HEK293 (cell line): ENCODE measurements around the gene HIKESHI.

Source experiments
- SP2 ChIP-seq: fragments of 450-650 bp; formaldehyde crosslinking; IDR thresholded peaks from 2 replicates; pipeline ENCODE4 v1.5.1; 2016; ENCODE audit warnings: missing biosample characterization, missing genetic modification characterization
- ZNF707 ChIP-seq: fragments of 450-650 bp; formaldehyde crosslinking; IDR thresholded peaks from 2 replicates; pipeline ENCODE4 v1.5.1; 2016; ENCODE audit warnings: missing biosample characterization, missing genetic modification characterization
- TF ChIP-seq, protein P1 (sequence below): fragments of 450-650 bp; formaldehyde crosslinking; IDR thresholded peaks from 2 replicates; pipeline ENCODE4 v1.5.1; 2016; ENCODE audit warnings: missing biosample characterization, missing genetic modification characterization
- TF ChIP-seq, protein P2 (sequence below): fragments of 450-650 bp; formaldehyde crosslinking; IDR thresholded peaks from 2 replicates; pipeline ENCODE4 v1.5.1; 2016; ENCODE audit warnings: missing biosample characterization, missing genetic modification characterization, low read depth

DNA sequence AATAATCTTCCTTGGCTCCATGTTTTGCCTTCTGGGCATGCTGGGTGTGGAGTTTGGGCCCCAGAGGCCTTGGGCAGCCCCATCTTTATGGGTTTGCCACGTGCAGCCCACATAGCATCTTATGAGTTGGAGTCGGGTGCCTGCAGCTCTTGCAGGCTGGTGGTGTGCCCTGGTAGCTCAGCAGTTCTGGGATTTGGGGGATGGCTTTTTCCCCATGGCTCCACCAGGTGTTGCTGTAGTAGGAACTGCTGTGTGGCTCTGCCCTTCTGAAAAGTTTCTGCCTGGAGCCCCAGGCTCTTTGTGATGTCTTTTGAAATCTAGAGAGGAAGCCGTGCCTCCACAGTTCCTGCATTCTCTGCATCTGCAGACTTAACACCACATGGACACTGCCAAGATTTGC lies 40.7 kb upstream of the HIKESHI start:
- TF ChIP-seq SP2 (tag by site-specific recombination): no peak
- TF ChIP-seq ZNF707 (tag by site-specific recombination): no peak
- TF ChIP-seq, protein P1, sequence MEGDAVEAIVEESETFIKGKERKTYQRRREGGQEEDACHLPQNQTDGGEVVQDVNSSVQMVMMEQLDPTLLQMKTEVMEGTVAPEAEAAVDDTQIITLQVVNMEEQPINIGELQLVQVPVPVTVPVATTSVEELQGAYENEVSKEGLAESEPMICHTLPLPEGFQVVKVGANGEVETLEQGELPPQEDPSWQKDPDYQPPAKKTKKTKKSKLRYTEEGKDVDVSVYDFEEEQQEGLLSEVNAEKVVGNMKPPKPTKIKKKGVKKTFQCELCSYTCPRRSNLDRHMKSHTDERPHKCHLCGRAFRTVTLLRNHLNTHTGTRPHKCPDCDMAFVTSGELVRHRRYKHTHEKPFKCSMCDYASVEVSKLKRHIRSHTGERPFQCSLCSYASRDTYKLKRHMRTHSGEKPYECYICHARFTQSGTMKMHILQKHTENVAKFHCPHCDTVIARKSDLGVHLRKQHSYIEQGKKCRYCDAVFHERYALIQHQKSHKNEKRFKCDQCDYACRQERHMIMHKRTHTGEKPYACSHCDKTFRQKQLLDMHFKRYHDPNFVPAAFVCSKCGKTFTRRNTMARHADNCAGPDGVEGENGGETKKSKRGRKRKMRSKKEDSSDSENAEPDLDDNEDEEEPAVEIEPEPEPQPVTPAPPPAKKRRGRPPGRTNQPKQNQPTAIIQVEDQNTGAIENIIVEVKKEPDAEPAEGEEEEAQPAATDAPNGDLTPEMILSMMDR (tag by site-specific recombination): no peak
- TF ChIP-seq, protein P2, sequence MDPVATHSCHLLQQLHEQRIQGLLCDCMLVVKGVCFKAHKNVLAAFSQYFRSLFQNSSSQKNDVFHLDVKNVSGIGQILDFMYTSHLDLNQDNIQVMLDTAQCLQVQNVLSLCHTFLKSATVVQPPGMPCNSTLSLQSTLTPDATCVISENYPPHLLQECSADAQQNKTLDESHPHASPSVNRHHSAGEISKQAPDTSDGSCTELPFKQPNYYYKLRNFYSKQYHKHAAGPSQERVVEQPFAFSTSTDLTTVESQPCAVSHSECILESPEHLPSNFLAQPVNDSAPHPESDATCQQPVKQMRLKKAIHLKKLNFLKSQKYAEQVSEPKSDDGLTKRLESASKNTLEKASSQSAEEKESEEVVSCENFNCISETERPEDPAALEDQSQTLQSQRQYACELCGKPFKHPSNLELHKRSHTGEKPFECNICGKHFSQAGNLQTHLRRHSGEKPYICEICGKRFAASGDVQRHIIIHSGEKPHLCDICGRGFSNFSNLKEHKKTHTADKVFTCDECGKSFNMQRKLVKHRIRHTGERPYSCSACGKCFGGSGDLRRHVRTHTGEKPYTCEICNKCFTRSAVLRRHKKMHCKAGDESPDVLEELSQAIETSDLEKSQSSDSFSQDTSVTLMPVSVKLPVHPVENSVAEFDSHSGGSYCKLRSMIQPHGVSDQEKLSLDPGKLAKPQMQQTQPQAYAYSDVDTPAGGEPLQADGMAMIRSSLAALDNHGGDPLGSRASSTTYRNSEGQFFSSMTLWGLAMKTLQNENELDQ: no peak
